HG03439 (cell line): ENCODE results near the gene WDR82.

Source experiments
- ATAC-seq: cut with Tn5 transposase; IDR thresholded peaks from one replicate; pipeline ENCODE4 v1.9.1; 2021; ENCODE audit warnings: mild to moderate bottlenecking, moderate library complexity; ENCODE audit not compliant: unreplicated experiment

The WDR82 gene

DNA sequence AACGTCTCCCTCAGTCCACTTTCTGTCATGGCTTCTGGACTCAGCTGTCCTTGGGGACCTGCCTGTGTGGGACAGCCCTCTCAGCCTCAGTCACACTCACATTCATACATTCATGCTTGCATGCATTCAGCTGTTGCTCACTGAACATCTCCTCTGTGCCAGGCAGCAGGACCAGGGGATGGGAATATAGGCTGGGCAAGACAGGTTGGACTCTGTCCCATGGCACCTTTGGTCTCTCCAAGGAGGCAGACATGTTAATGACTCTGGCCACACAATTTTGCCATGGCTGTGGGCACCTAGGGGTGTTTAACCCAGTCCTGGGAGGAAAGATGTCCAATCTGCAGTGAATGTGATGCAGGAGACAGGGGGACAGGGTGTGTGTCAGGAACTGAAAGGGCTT is 29.9 kb upstream of the WDR82 start:
- no peak for ATAC-seq

DNA sequence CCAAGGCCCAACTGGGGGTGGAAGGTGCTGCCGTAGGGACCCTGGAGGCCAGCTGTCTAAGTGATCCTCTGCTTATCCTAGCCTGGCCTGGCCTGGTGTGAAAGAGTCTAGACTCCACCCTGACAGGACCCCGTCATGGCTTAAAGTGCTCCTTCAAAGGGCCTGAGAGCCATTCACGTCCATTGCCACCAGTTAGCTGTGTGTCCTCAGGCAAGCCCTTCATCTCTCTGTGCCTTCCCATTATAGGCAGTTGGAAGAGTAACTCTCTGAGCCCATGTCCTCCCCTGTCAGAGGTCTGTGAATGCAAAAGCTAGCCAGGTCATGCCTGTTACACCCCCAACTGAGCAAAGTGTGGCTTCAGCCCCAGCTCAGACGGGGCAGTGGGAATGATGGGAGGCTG is 28.5 kb upstream of the WDR82 start:
- ATAC-seq = no peak

DNA sequence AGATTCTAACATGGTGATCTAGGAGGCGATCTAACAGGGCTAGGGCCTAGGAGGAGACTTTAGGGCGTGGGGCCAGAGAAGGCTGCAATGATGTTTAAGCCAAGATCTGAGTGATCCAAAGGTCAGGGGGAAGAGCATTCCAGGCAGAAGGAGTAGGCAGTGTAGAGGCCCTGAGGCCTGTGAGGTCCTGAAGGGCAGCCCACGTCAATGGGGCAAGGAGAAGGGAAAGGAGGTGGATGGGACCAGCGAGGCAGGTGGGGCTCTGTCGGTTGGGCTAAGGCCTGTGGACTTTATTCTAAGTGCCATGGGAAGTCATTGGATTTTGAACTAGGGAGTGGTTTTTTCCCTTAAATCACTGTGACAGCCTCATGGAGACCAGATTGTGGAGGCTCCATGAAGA is 27.5 kb upstream of the WDR82 start:
- no peak for ATAC-seq

DNA sequence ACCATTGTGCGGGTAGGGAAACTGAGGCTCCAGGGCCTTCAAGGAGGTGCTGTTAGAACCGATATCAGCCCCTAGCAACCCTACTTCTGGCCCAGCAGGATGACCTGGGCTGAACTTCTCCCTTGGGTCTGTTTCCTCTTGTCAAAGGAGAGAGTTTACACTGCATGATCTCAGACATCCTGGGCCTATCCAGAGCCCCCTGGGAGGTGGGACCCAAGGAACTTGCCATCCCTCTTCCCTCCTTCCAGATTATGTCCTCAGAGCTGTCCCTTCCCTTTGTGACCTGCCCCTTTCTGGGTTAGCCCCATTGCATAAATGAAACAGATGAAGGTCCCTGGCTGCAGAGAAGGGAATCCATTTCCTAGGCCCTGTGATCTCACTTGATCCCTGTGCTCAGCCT is 25.4 kb upstream of the WDR82 start:
- no peak for ATAC-seq

DNA sequence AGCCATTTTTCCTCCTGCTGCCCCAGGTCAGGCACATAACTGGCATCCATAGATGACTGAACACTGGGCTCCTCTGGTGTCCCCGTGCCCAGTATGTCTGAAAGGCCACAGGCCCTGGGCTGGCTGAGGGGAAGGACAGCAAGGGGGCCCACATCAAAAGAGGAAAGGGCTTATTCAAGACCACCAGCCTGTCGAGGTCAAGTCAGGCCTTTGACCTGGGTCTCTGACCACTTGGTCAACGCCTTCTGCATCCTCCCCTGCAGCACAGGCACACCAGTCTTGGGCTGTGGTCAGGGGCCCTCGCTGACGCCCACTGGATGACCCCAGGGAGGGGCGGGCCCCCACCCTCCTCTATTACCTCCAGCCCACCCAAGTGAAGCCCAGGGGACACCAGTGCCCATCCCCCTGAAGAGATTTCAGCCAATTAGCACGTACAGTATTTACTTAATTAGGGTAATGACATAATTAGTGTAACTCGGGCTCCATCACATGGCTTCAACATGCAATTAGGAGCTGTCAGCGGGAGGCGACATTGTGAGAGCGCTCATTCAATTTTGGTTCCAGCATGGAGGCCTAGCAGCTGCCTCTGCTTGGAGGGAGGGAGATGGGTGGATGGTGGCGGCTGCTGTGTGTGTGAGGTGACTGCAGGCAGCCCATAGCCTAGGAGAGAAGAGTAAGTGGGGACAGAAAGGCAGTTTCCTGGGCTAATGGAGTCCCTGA is 24.1 kb upstream of the WDR82 start:
- ATAC-seq = no peak

DNA sequence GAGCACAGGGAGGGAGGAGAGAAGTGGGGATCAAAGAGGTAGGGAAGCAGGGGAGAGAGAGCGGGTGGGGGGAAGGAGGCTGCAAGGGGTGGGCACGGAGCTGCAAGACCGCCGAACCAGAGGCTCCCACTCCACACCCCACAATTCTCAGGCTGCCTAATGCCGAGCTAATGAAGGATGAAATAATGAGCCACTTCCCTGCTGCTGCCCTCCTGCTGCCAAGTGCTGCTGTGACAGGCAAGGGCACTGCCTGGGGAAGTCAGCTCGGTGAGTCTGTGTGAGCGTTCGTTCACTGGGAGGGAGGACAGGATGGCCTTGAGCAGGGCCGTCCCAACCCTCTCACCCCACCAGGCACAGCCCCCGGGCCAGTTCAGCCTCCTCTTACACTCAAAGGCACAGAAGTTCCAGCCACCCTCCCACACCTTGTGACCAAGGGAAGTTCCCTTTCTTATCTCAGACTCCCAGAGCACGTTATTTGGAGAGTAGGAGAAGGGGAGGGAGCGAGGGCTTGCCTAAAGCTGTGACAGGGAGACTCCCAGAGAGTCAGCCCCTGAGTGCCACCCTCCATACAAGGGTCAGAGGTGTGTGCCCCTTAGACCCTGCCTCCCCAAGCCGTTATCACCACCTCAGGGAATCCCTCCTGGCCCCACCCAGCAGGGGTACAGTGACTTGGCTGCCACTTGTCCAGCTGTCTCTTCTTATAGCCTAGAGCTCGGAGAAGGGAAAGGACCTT is 21.6 kb upstream of the WDR82 start:
- no peak for ATAC-seq

DNA sequence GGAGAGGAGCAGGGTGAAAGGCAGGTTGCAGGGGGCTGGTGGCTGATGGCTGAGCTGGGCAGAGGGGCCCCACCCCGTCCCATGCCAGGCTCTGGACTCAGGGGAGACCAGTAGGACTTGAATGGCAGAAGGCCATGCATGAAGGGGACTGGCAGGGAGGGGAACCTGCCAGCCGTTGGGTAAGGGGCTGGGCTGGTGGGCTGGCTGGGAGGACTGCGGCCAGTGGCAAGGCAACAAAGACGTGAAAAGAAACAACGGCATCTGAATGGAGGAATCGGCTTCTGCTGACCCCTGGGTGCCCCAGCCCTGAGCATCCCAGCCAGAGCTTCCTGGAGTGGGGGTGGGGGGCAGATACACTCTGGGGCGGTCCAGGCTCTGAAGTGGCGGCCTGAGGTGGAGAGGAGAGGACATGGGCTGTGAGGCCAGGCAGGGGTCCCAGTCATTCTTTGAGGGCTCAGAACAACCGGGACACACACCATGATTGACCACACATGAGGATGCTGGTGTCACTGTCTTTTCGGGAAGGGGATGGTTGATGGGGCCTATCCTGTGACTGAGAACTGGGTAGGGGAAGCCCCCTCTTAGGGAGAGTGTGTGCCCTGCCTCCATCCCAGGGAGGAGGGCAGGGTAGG is 20.9 kb upstream of the WDR82 start:
- ATAC-seq = no peak

DNA sequence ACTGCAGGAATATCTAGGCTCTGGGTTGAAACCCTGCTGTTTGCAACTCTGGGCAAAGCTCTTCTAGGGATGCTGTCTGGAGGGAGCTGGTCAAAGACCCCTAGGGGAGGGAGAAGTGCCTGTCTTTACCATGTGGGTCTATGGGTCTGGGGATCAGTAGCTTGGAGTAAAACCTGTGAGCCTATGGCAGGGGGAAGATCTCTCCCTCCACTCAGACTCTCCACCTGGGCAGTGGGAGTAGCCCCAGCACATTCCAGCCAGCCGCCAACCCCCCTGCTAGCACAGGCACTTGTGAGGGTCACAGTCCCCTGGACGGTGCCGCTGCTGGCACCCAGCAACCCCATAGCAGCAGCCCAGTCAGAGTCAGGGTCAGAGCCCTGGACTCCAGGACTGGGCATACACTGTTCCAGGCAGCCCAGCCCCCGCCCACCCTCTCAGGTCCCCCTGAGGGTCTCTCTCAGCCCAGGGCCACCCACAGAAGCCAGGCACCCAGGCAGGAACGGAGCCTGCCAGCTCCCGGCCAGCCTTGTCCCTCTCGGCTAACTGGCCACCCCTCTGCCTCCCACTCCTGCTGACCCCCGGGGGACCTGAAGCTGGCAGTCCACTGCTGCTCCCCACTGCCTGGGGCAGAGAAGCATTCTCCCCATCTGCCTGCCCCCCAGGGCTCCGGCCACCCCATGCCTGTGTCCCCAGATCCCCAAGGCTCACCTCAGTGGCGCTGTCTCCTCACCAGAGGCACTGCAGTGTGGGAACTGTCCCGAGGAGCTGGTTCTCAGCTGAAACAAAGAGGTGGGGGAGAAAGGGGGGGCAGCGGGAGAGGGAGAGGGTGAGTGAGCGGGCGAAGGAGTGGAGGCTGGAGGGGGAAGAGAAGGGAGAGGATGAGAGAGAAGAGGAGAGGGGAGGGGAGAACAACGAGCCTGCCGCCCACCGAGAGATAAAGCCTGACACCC is 20.0 kb upstream of the WDR82 start:
- ATAC-seq = no peak

DNA sequence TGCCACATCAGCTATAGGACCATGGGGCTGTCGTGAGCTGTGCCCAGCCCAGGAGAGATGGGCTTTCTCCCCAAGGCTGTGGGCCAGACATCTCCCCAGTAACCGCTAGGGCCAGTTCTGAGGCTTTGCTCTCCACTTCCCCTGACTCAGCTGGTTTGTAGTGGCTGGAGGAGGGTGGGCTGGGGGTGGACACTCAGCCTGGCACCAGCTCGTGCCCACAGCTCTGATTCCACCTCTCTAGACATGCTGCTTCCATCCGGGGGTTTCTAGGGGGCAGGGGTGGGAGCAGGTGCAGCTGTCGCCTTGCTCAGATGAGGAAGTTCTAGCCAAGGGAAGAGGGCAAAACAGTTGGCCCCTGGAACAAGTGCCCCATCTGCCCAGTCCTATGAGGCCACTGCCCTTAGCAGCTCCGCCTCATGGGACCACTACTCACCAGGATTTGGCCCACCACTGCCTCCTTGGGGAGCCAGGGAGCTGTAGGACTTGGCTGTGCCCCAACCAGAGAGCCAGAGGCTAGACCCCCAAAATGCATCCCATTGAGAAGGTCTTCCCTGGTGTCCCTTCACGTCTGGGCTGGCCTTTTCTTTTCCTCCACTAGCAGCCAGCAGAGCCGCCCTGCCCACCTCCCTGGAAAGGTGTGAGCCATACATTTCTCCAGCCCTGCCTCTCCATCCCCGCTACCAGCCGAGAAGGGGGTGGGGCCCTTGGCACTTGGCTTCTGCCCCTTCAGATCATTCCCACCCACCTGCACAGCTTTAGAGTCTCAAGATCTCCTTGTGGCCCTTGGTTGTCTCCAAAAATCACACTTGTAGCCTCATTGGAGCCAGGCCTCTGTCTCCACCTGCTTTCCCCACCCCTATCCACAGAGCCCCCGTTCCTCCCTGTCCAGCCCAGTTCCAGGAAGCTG is 19.0 kb upstream of the WDR82 start:
- no peak for ATAC-seq

DNA sequence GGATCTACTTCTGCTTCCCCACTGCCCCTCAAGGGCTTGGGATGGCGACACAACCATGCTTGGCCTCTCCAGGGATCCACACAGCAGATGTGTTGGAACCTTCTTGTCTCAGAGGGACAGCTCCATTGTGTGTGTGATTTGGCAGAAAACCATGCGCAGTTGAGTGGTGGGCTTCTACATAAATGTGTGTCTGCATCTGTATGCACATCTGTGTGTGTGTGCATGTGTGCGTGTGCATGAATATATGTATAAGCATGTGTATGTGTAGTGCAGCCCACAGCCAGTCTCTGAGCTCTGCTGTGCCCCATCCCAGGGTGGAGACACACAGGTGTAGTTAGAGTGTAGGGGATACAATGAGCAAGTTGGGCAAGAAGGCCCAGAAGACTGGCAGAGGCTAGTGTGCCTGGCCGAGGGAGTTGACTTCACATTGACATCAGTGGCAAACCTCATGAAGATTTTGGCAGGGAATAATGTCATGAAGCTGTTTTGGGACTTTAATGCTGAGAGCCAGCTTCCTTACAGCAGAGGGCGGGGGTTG is 17.3 kb upstream of the WDR82 start:
- no peak for ATAC-seq

DNA sequence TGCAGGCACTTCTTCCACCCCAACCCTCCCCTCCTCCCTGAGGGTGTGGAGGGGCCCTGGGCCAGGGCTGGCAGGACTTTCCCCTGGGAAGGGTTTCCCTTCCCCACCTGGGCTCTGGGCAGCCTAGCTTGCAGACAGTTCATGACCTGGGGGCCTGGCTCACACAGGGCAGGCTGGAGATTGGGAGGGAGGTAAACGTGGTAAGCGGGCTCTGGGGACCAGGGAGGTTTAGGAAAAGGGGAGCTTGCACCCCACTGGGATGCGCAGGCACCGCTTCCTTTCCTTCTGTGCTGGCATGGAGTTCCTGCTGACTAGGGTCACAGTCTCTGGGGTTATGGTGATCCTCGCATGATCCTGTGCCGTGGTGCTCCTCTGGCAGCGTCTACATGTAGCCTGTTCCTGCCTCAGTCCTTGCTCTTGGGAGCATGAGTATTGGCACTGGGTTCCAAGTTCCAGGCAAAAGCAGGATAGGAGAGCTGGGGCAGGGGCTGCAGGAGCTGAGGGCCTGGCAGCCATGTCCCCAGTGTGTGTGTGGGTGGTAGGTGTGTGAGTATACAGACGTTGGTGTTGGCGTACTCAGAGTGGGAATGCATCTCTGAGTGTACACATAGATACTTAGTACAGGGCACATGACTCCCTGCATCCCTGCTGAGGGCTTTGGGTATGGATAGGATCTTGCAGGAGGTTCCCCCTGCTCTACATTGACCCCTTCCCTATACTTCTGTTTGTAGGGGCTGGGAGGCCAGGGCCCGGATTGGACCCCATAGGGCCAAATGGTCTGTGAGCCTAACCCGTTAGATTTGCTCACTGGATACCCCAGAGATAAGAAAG is 16.1 kb upstream of the WDR82 start:
- ATAC-seq = no peak

DNA sequence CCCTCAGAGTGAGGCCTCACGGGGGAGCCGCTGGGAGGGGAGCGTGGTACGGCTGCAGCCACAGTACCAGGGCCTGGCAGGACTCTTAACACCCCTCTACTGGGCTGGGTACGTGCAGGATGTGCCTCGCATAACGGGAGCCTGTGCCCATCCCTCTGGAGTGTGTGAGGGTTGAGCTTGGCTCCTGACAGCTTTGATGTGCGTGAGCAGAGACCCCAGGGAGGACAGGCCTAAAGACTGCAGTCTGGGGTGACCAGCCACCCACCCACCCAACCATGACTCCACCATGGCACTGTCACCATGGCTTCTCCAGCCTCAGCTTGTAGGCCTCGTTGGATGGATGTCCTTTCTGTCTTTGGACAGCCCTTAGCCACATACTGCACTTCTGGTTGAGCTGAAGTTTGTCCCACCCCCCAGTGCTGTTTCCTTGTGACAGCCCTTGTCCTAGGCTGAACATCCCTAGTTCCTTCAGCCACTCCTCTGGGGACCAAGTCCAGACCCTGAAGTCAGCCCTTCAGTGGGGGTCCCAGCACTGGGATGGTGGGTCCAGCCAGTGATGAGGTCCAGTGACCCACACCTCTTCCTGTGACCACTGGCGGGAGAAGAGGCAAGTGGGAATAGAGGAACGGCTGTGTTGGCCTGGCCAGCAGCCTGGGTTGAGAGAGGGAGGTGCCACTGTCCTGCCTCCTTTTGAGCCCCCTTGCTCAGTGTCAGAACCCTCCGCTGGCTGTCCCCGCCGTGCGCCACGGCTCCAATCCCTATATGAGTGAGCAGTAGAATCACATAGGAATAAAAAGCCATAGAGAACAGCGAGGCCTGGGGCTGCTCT is 15.3 kb upstream of the WDR82 start:
- no peak for ATAC-seq

DNA sequence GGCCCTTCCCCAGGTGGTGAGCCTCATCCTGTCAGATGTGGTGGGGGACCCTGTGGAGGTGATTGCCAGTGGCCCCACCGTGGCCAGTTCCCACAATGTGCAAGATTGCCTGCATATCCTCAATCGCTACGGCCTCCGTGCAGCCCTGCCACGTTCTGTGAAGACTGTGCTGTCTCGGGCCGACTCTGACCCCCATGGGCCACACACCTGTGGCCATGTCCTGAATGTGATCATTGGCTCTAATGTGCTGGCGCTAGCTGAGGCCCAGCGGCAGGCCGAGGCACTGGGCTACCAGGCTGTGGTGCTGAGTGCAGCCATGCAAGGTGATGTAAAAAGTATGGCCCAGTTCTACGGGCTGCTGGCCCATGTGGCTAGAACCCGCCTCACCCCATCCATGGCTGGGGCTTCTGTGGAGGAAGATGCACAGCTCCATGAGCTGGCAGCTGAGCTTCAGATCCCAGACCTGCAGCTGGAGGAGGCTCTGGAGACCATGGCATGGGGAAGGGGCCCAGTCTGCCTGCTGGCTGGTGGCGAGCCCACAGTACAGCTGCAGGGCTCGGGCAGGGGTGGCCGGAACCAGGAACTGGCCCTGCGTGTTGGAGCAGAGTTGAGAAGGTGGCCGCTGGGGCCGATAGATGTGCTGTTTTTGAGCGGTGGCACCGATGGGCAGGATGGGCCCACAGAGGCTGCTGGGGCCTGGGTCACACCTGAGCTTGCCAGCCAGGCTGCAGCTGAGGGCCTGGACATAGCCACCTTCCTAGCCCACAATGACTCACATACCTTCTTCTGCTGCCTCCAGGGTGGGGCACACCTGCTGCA is 14.0 kb upstream of the WDR82 start:
- ATAC-seq = no peak

DNA sequence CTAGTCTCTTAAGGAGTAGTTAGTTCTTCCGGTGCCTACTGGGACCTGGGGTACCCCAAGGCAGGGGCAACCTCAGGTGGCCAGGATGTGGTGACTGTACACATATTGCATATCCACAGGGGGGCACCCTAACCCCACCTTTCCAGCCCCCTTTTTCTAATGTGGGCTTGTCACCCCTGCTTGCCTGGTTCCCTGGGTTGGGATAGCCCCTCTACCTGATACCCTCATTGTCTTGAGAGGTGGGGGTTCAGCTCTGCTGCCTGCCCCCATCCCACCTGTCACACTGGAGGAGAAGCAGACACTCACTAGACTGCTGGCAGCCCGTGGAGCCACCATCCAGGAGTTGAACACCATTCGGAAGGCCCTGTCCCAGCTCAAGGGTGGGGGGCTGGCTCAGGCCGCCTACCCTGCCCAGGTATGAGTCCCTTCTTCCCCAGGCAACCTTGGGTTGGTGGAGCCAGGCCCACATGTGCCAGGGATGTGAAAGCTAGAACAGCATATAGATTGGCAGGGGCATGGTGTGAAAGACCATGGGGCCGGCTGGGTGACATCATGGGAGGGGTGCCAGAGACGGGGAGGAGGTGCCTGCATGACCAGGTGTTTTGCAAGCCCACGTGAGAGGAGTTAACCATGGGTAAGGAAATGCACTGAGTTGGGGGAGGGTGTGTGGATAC is 13.2 kb upstream of the WDR82 start:
- ATAC-seq = no peak

DNA sequence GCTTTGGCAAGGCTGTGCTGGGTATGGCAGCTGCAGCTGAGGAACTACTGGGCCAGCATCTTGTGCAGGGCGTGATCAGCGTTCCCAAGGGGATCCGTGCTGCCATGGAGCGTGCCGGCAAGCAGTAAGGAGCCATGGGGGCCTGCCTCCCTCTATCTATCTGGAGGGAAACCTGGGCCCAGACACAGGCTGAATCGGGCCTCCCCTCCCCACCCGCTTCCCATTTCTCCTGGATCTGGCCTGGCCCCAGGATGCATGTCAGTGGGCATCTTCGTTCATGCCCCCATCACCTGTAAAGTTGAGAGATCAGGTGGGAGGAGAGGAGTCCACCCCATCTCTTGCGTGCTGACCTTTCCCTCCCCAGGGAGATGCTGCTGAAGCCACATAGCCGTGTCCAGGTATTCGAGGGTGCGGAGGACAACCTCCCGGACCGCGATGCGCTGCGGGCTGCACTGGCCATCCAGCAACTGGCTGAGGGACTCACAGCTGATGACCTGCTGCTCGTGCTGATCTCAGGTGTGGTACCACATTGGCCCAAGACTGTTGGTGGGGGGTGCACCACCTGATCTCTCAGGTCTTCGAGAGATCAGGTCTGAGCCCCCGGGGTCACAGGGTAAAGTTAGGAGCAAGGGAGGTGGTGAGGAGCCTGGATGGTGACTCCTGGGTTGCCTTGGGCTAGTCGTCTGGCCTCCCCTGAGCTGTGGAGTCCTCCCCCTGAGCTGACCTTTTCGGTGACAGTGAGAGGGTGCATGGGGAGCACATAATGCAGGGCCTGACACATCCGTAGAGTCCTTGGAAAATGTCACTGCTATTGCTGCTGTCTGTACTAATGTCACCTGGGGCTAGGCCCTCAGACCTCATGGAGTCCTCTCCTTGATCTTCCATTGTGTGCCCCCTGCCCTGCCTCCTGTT is 12.4 kb upstream of the WDR82 start:
- ATAC-seq = no peak
